Islet precursor cell (in vitro differentiated cells): ENCODE results near the gene NME3.

Experiments
- DNase-seq: peaks from one replicate; pipeline ENCODE4 v3.0.0-alpha.2; 2018

The NME3 gene

DNA sequence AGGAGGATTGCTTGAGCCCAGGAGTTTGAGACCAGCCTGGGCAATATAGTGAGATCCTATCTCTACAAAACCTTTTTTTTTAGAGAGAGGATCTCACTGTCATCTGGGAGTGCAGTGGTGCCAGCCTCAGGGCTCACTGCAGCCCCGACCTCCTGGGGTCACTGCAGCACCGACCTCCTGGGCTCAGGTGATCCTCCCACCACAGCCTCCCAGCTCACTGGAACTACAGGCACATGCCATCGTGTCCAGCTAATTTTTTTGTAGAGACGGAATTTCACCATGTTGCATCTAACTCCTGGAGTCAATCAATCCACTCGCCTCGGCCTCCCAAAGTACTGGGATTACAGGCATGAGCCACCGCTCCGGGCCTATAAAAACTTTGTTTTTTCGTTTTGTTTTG is 50.0 kb downstream of the NME3 start:
- DNase-seq = no peak
